Gastroesophageal sphincter (tissue), 4 donors: ENCODE data around the gene PAK1. TPM values are rescaled to one million over a fixed set of nuclear protein-coding genes. Genes with fewer than 3 reads are reported as not detected.

Source experiments
- ATAC-seq: fragments of 150-250 bp; one replicate; pipeline ENCODE4 v1.9.1; 2016; ENCODE audit warnings: mild to moderate bottlenecking, moderate library complexity
- H3K27ac ChIP-seq, 4 donors: fragments of 200-600 bp; sonication (generic) in 3 of 4; 1 replicate in 3 of 4; 2 replicates in 1 of 4; pipeline ENCODE4 v1.5.1; 2016 to 2019
- H3K27me3 ChIP-seq: fragments of 200-600 bp; sonication (generic); one replicate; pipeline ENCODE4 v1.5.1; 2019
- H3K36me3 ChIP-seq, 2 donors: fragments of 200-600 bp; sonication (generic); one replicate each; pipeline ENCODE4 v1.5.1; 2019; ENCODE audit warnings: control low read depth in 1 of 2
- H3K4me1 ChIP-seq, 3 donors: fragments of 200-600 bp; sonication (generic); 1 replicate in 2 of 3; 2 replicates in 1 of 3; pipeline ENCODE4 v1.5.1; 2016 to 2019; ENCODE audit warnings: control low read depth in 2 of 3
- H3K4me3 ChIP-seq, 2 donors: fragments of 200-600 bp; sonication (generic); one replicate each; pipeline ENCODE4 v1.5.1; 2019; ENCODE audit warnings: mild to moderate bottlenecking in 1 of 2, moderate library complexity in 1 of 2
- H3K9me3 ChIP-seq, 3 donors: fragments of 200-600 bp; sonication (generic); one replicate each; pipeline ENCODE4 v1.5.1; 2017 to 2019; ENCODE audit warnings: control low read depth in 2 of 3
- CTCF ChIP-seq, 4 experiments: fragments of 200-600 bp in 2 of 4; fragments of 450-650 bp in 2 of 4; sonication (generic) in 1 of 4; IDR thresholded peaks; one replicate each; pipeline ENCODE4 v1.5.1; 2017 to 2019; ENCODE audit warnings: antibody characterized with exemption in 4 of 4, mild to moderate bottlenecking in 2 of 4, moderate library complexity in 2 of 4
- EP300 ChIP-seq: sonication (generic); formaldehyde crosslinking; IDR thresholded peaks from one replicate; pipeline ENCODE4 v1.6.1; 2017; ENCODE audit warnings: antibody characterized with exemption, mild to moderate bottlenecking
- POLR2A ChIP-seq, 2 donors: fragments of 450-650 bp; IDR thresholded peaks; one replicate each; pipeline ENCODE4 v1.6.1; 2017; ENCODE audit warnings: antibody characterized with exemption in 2 of 2, mild to moderate bottlenecking in 2 of 2, moderate library complexity in 1 of 2
- POLR2AphosphoS5 ChIP-seq: sonication (generic); formaldehyde crosslinking; IDR thresholded peaks from one replicate; pipeline ENCODE4 v1.6.1; 2017; ENCODE audit warnings: antibody characterized with exemption
- WGBS, 2 donors: methylation state at CpG; one replicate each; pipeline ENCODE4 v1.1.5; 2018; ENCODE audit warnings: low coverage in 1 of 2; 5-methylcytosine and 5-hydroxymethylcytosine counted together
- total RNA-seq, 4 donors: library from RNA; depleted of rRNA; stranded (reverse); fragments of >200 nt; gene quantifications; one replicate each; pipeline ENCODE4 v1.1.0, GENCODE V29; 2016

PAK1 gene
- total RNA-seq, 4 donors from 2014 or later = 29.8 to 48.1 (median 40.2) TPM

DNA sequence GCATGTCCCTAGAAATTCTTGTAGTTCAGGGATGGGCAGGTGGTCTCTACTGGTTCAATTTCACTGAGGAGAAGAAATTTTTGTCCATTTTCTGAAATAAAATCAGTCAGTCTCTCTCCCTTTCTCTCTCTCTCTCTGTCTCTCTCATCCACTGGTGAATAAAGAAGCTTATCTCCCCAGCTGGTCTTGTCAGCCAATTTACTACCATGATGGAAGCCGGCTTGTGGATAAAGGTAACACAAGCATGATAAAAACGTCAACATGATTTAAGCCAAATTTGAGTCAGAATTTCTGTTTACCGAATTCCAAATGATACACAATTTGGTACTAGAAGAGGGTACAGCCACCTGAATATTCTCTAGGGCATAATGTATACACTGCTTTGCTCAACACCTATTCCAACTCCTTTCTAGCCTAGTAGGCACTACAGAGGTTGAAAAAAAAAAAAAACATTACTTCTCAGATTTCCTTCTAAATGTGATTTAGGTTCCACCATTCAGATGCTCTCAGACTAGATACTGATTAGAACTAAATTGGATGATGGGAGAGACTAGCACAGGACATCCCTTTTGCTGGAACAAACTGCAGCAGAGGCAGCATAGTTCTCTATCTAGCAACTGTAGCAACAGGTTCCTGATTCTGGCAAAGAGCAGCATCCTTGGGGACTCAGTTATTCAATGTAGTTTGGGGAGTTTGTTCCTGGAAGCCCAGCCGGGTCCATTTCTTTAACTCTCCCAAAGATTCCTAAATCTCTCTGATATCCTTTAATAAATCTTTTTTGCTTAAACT is 18.8 kb downstream of the PAK1 start:
- 53 to 74% methylated on average over 4 of the region's 4 CpGs for WGBS, 2 donors
- H3K27me3 ChIP-seq = no peaks in the 10 kb centered on the region
- H3K27ac ChIP-seq = no peak overlapping the region
- no peak overlapping the region for H3K4me3 ChIP-seq
- TF ChIP-seq EP300 = no peak
- no peak for TF ChIP-seq CTCF (IDR thresholded peaks at IDR 0.05)
- no peak for TF ChIP-seq POLR2A (IDR thresholded peaks at IDR 0.05)
- no peak for TF ChIP-seq POLR2AphosphoS5
- no peaks in the 10 kb centered on the region for H3K9me3 ChIP-seq
- no peak for ATAC-seq
- H3K36me3 ChIP-seq = no peaks in the 10 kb centered on the region
- peaks cover 0 to 4% (median 0%) of the 10 kb centered on the region in 3 donors for H3K4me1 ChIP-seq

DNA sequence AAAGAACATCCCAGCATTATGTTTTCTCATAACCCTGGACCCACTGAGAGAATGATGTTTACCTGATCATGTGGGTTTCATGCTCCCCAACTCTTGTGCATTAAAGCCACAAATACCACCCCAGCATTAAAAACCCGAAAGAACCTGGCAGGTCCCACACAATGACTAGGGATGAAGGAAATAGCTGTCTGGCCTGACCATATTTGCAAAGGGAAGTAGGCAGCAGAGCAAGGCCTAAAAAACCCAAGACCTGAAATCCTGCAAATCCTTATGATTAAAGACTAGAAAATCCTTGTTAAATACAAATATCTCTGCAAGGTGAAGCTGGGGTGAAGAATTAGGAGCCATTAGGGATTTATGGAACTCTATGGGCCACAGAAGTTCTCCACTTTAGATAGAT is 23.7 kb downstream of the PAK1 start:
- ATAC-seq = no peak
- WGBS, 2 donors = 100% methylated on average over 1 of the region's 1 CpG; no CpG with 5 or more reads in 1 of the 2 donors
- Histone ChIP-seq H3K36me3 (no peaks in the 10 kb centered on the region), H3K4me1 (no peaks in the 10 kb centered on the region), H3K9me3 (no peaks in the 10 kb centered on the region), H3K27ac (no peak overlapping the region), H3K4me3 (no peak overlapping the region), H3K27me3 (no peaks in the 10 kb centered on the region)
- TF ChIP-seq EP300 = no peak
- no peak for TF ChIP-seq POLR2A (IDR thresholded peaks at IDR 0.05)
- TF ChIP-seq POLR2AphosphoS5 = no peak
- no peak for TF ChIP-seq CTCF (IDR thresholded peaks at IDR 0.05)

GRCh38 chr11:77449784-77450183 is 24.1 kb downstream of the PAK1 start:
- no peaks in the 10 kb centered on the region for H3K36me3 ChIP-seq
- no peak overlapping the region for H3K27ac ChIP-seq
- H3K4me3 ChIP-seq = no peak overlapping the region
- H3K27me3 ChIP-seq = no peaks in the 10 kb centered on the region
- H3K9me3 ChIP-seq = no peaks in the 10 kb centered on the region
- WGBS, 2 donors = 88 to 92% methylated on average over 1 of the region's 1 CpG
- TF ChIP-seq POLR2A (IDR thresholded peaks at IDR 0.05) = no peak
- TF ChIP-seq POLR2AphosphoS5 = no peak
- TF ChIP-seq EP300 = no peak
- TF ChIP-seq CTCF (IDR thresholded peaks at IDR 0.05) = no peak
- no peaks in the 10 kb centered on the region for H3K4me1 ChIP-seq
- ATAC-seq = no peak

- no peak for ATAC-seq
Measured at GRCh38 chr11:77449060-77449521, 24.8 kb downstream of the PAK1 start.

More at GRCh38 chr11:77449060-77449521, 24.8 kb downstream of the PAK1 start:
- Histone ChIP-seq H3K4me3 (no peak overlapping the region), H3K36me3 (no peaks in the 10 kb centered on the region), H3K4me1 (no peaks in the 10 kb centered on the region), H3K27me3 (no peaks in the 10 kb centered on the region), H3K27ac (no peak overlapping the region), H3K9me3 (no peaks in the 10 kb centered on the region)
- 62 to 63% methylated on average over 3 to 5 of the region's 5 CpGs for WGBS, 2 donors
- no peak for TF ChIP-seq CTCF (IDR thresholded peaks at IDR 0.05)
- TF ChIP-seq POLR2AphosphoS5 = no peak
- no peak for TF ChIP-seq POLR2A (IDR thresholded peaks at IDR 0.05)
- TF ChIP-seq EP300 = no peak
